Osteoblast (primary cell): ENCODE data around the gene PARP12. TPM values are rescaled to one million over a fixed set of nuclear protein-coding genes. Genes with fewer than 3 reads are reported as not detected.

Experiments used
- DNase-seq: peaks from one replicate; pipeline ENCODE4 v3.0.0; 2011; ENCODE audit warnings: low spot score, mixed read lengths; ENCODE audit not compliant: insufficient read length; ENCODE audit errors: missing footprints
- H2AFZ ChIP-seq: 2 replicates; pipeline ENCODE4 v1.6.0; 2011; ENCODE audit warnings: mild to moderate bottlenecking, low read length
- H3K27ac ChIP-seq: 2 replicates; pipeline ENCODE4 v1.5.1; 2011; ENCODE audit warnings: mild to moderate bottlenecking, low read depth, low read length, moderate library complexity
- H3K27me3 ChIP-seq: 2 replicates; pipeline ENCODE4 v1.6.0; 2012; ENCODE audit warnings: mild to moderate bottlenecking, control low read depth, inconsistent platforms, low read length, moderate library complexity; ENCODE audit not compliant: insufficient read depth
- H3K36me3 ChIP-seq: 2 replicates; pipeline ENCODE4 v1.5.1; 2011; ENCODE audit warnings: mild to moderate bottlenecking, low read length, control low read depth, moderate library complexity; ENCODE audit not compliant: insufficient read depth
- H3K4me1 ChIP-seq: 2 replicates; pipeline ENCODE4 v1.5.1; 2011; ENCODE audit warnings: mild to moderate bottlenecking, low read length, control low read depth, moderate library complexity; ENCODE audit not compliant: insufficient read depth
- H3K4me2 ChIP-seq: 2 replicates; pipeline ENCODE4 v1.6.0; 2011; ENCODE audit warnings: mild to moderate bottlenecking, low read length; ENCODE audit not compliant: insufficient read depth
- H3K4me3 ChIP-seq: fragments of 200-600 bp; sonication (generic); 3 replicates; pipeline ENCODE4 v1.5.1; 2012; ENCODE audit warnings: mild to moderate bottlenecking, low read length, inconsistent platforms; ENCODE audit not compliant: insufficient read depth
- H3K79me2 ChIP-seq: 2 replicates; pipeline ENCODE4 v1.6.0; 2012; ENCODE audit warnings: mild to moderate bottlenecking, low read length, control low read depth, inconsistent platforms; ENCODE audit not compliant: insufficient read depth
- H3K9me3 ChIP-seq: 2 replicates; pipeline ENCODE4 v1.5.1; 2011; ENCODE audit warnings: low read depth, low read length, control low read depth
- H4K20me1 ChIP-seq: 2 replicates; pipeline ENCODE4 v1.6.0; 2012; ENCODE audit warnings: mild to moderate bottlenecking, low read length, control low read depth; ENCODE audit not compliant: insufficient read depth
- total RNA-seq: library from RNA; depleted of rRNA; stranded (reverse); fragments of >200 nt; gene quantifications from 2 replicates; pipeline ENCODE4 v1.2.3, GENCODE V29; 2012
- TF ChIP-seq, protein P1 (sequence below): IDR thresholded peaks from 2 replicates; pipeline ENCODE4 v1.5.1; 2011; ENCODE audit warnings: mild to moderate bottlenecking, low read depth, low read length, moderate library complexity; ENCODE audit errors: extremely low read depth

PARP12 gene
- total RNA-seq, 1 donor = 26.4 TPM

DNA sequence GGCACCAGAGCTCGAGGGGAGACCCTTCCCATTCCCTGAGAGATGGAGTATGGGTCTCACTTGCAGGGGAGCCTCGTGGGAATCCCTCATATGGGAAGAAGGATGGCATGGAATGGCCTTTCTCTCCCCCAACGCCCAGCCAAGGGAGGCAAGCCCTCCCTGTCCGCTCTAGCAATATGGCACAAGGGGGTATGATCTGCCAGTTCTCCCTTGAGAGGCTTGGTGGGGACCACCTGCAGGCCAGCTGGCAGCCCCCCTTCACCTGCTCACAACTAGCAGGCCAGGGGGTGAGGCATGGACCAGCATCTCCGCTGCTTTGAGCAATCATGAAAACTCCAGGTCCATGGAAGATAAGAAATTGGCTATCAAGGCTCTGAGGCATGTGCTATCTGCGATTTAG, 70.8 kb downstream of the PARP12 start:
- no peaks in the 10 kb centered on the region for H3K9me3 ChIP-seq
- H3K4me1 ChIP-seq = peaks cover 4% of the 10 kb centered on the region
- no peaks in the 10 kb centered on the region for H3K79me2 ChIP-seq
- no peak overlapping the region for H3K27ac ChIP-seq
- H3K4me2 ChIP-seq = no peak overlapping the region
- no peaks in the 10 kb centered on the region for H3K27me3 ChIP-seq
- H2AFZ ChIP-seq = no peak overlapping the region
- no peaks in the 10 kb centered on the region for H4K20me1 ChIP-seq
- no peak overlapping the region for H3K4me3 ChIP-seq
- TF ChIP-seq, protein P1, sequence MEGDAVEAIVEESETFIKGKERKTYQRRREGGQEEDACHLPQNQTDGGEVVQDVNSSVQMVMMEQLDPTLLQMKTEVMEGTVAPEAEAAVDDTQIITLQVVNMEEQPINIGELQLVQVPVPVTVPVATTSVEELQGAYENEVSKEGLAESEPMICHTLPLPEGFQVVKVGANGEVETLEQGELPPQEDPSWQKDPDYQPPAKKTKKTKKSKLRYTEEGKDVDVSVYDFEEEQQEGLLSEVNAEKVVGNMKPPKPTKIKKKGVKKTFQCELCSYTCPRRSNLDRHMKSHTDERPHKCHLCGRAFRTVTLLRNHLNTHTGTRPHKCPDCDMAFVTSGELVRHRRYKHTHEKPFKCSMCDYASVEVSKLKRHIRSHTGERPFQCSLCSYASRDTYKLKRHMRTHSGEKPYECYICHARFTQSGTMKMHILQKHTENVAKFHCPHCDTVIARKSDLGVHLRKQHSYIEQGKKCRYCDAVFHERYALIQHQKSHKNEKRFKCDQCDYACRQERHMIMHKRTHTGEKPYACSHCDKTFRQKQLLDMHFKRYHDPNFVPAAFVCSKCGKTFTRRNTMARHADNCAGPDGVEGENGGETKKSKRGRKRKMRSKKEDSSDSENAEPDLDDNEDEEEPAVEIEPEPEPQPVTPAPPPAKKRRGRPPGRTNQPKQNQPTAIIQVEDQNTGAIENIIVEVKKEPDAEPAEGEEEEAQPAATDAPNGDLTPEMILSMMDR = no peak
- no peak for DNase-seq
- H3K36me3 ChIP-seq = no peaks in the 10 kb centered on the region

DNA sequence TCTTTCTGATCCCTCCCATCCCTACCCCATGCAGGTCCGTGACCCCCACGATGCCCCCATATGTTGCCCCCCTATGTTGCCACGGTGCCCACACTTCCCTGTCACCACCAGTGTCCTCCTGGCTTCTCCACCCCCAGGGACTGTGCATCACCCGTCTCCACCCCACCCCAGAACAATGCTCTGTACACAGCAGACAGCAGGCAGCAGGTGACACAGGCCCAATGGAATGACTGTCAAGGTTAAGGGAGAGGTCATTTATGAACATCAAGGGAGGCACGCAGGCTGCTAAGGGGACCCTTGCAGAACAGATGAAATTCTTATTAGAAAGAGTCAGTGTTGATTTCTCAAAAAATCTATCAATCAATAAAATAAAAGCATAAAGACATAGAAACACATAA, 71.5 kb downstream of the PARP12 start:
- Histone ChIP-seq H3K9me3 (no peaks in the 10 kb centered on the region), H3K4me3 (no peak overlapping the region), H3K27me3 (no peaks in the 10 kb centered on the region), H3K4me2 (no peak overlapping the region), H3K79me2 (no peaks in the 10 kb centered on the region), H2AFZ (no peak overlapping the region), H3K36me3 (no peaks in the 10 kb centered on the region), H4K20me1 (no peaks in the 10 kb centered on the region), H3K4me1 (peaks cover 4% of the 10 kb centered on the region), H3K27ac (no peak overlapping the region)
- DNase-seq = no peak
- TF ChIP-seq, protein P1 = no peak

DNA sequence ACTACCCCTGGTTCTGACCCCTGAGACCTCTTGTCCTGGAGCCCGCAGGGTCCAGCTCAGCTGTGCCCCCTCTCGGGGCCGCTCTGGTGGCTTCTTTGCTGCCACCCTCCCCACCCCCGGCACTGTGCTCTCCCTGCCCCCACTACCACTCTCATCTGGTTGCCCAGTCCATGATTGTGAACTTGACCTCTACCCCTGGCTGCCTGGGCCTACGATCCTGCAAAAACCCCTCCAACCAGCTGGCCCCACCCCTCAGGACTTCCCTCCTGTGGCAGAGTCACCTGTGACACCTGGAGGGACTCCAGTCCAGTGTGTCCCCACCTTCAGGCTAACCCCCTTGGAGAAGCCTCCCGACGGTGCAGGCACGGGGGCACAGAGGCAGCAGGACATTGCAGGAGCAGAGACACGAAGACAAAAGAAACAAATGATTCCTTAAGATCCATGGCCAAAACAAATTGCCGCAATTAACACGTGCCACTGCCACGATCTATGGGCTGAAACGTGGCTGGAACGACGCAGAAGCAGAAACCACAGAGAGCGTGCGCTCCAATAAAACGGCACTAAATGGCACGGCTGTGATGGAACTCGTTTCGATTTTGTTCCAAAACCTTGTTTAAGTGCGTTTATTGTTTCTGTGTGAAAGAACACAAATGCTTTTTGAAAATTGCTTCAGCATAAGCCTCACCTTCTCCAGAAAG, 72.0 kb downstream of the PARP12 start:
- H3K27ac ChIP-seq = no peak overlapping the region
- H2AFZ ChIP-seq = no peak overlapping the region
- H3K4me3 ChIP-seq = no peak overlapping the region
- no peaks in the 10 kb centered on the region for H4K20me1 ChIP-seq
- no peak overlapping the region for H3K4me2 ChIP-seq
- no peaks in the 10 kb centered on the region for H3K27me3 ChIP-seq
- no peak for DNase-seq
- H3K9me3 ChIP-seq = no peaks in the 10 kb centered on the region
- H3K36me3 ChIP-seq = no peaks in the 10 kb centered on the region
- TF ChIP-seq, protein P1 = no peak
- no peaks in the 10 kb centered on the region for H3K79me2 ChIP-seq
- H3K4me1 ChIP-seq = peaks cover 4% of the 10 kb centered on the region

DNA sequence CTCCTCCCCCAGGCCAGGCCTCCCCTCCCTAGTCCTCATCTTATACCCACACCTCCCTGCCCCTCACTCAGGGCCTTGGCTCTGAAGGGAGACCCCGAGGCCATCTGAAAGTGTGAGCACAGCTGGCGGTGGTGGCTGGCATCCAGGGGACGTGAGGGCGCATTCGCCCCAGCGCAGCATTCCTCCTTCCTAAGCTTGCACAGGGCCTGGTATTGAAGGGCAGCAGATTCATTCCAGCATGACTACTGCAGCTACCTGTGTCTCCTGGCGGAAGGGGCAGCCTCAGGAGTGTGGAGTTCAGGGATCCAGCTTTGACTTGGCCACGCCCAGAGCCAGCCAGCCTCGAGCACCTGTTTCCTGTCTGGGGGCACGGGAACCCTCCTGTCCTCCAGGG, 72.6 kb downstream of the PARP12 start:
- DNase-seq = no peak
- no peaks in the 10 kb centered on the region for H3K27me3 ChIP-seq
- no peaks in the 10 kb centered on the region for H3K79me2 ChIP-seq
- H3K4me3 ChIP-seq = no peak overlapping the region
- H2AFZ ChIP-seq = no peak overlapping the region
- H3K4me2 ChIP-seq = no peak overlapping the region
- TF ChIP-seq, protein P1 = no peak
- no peak overlapping the region for H3K27ac ChIP-seq
- no peaks in the 10 kb centered on the region for H3K36me3 ChIP-seq
- H4K20me1 ChIP-seq = no peaks in the 10 kb centered on the region
- H3K9me3 ChIP-seq = no peaks in the 10 kb centered on the region
- no peaks in the 10 kb centered on the region for H3K4me1 ChIP-seq
